ENCODE data around the gene OLFM2.
"Not testable (repeated sequence)": the region's sequence is repeated elsewhere in the genome, so short reads cannot be mapped to it uniquely, and the experiment has no call there.

- TF ChIP-seq, protein P1, sequence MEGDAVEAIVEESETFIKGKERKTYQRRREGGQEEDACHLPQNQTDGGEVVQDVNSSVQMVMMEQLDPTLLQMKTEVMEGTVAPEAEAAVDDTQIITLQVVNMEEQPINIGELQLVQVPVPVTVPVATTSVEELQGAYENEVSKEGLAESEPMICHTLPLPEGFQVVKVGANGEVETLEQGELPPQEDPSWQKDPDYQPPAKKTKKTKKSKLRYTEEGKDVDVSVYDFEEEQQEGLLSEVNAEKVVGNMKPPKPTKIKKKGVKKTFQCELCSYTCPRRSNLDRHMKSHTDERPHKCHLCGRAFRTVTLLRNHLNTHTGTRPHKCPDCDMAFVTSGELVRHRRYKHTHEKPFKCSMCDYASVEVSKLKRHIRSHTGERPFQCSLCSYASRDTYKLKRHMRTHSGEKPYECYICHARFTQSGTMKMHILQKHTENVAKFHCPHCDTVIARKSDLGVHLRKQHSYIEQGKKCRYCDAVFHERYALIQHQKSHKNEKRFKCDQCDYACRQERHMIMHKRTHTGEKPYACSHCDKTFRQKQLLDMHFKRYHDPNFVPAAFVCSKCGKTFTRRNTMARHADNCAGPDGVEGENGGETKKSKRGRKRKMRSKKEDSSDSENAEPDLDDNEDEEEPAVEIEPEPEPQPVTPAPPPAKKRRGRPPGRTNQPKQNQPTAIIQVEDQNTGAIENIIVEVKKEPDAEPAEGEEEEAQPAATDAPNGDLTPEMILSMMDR (IDR thresholded peaks at IDR 0.05), result not testable (repeated sequence)
- TF ChIP-seq EZH2, EZH2phosphoT487 (IDR thresholded peaks at IDR 0.05): not testable (repeated sequence)
Measured at GRCh38 chr19:9922782-9923379, 13.4 kb downstream of the OLFM2 start.

All from neural progenitor cell (in vitro differentiated cells).